Lower leg skin (tissue), 3 donors: Measurements from ENCODE around the gene BIK.

Experiments
- POLR2A ChIP-seq, 2 donors: fragments of 450-650 bp; IDR thresholded peaks; one replicate each; pipeline ENCODE4 v1.6.1; 2016 to 2017; ENCODE audit warnings: antibody characterized with exemption in 2 of 2, mild to moderate bottlenecking in 1 of 2, moderate library complexity in 1 of 2
- TF ChIP-seq, protein P1 (sequence below), 3 donors: fragments of 450-650 bp; IDR thresholded peaks; one replicate each; pipeline ENCODE4 v1.5.1; 2016; ENCODE audit warnings: antibody characterized with exemption in 3 of 3, mild to moderate bottlenecking in 3 of 3, moderate library complexity in 2 of 3

DNA sequence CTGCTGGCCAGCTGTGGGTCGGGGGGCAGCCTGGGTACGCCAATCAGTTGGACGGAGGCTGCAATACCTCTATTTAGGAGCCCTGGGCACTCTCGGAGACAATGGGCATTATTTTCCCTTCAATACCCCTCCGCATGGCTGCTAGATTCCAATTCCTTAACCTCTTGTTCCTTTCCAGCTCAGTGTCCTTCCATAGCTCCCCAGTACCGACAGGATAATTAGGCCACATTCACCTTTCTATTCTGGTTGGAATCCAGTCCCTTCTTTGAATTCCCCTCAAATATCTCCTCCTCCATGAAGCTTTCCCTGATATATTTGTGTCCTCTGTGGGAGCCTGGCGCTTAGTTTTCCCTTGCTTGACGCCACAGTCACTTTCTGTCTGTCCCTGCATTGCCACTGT lies 4.2 kb upstream of the BIK start:
- TF ChIP-seq, protein P1, sequence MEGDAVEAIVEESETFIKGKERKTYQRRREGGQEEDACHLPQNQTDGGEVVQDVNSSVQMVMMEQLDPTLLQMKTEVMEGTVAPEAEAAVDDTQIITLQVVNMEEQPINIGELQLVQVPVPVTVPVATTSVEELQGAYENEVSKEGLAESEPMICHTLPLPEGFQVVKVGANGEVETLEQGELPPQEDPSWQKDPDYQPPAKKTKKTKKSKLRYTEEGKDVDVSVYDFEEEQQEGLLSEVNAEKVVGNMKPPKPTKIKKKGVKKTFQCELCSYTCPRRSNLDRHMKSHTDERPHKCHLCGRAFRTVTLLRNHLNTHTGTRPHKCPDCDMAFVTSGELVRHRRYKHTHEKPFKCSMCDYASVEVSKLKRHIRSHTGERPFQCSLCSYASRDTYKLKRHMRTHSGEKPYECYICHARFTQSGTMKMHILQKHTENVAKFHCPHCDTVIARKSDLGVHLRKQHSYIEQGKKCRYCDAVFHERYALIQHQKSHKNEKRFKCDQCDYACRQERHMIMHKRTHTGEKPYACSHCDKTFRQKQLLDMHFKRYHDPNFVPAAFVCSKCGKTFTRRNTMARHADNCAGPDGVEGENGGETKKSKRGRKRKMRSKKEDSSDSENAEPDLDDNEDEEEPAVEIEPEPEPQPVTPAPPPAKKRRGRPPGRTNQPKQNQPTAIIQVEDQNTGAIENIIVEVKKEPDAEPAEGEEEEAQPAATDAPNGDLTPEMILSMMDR (IDR thresholded peaks at IDR 0.05) = no peak
- no peak for TF ChIP-seq POLR2A (IDR thresholded peaks at IDR 0.05)
